Neuronal stem cell (in vitro differentiated cells): ENCODE results near the gene LYST.

Experiments used
- DNase-seq: peaks from one replicate; pipeline ENCODE4 v3.0.0-alpha.2; 2013; ENCODE audit warnings: low spot score
- H2AFZ ChIP-seq: one replicate; pipeline ENCODE4 v1.6.1; 2013; ENCODE audit warnings: mild to moderate bottlenecking, low read length, inconsistent platforms
- H2AK5ac ChIP-seq: 2 replicates; pipeline ENCODE4 v1.6.1; 2013; ENCODE audit warnings: low read depth, mild to moderate bottlenecking, inconsistent platforms, low read length, moderate library complexity, mixed read lengths
- H2BK120ac ChIP-seq: 2 replicates; pipeline ENCODE4 v1.6.1; 2013; ENCODE audit warnings: low read depth, mild to moderate bottlenecking, inconsistent platforms, low read length, moderate library complexity, mixed read lengths
- H2BK12ac ChIP-seq: one replicate; pipeline ENCODE4 v1.6.1; 2013; ENCODE audit warnings: low read length, inconsistent platforms
- H2BK15ac ChIP-seq: 2 replicates; pipeline ENCODE4 v1.6.1; 2013; ENCODE audit warnings: mild to moderate bottlenecking, low read length, inconsistent platforms, mixed read lengths
- H2BK5ac ChIP-seq: one replicate; pipeline ENCODE4 v1.6.1; 2013; ENCODE audit warnings: inconsistent platforms, mild to moderate bottlenecking, low read length, moderate library complexity
- H3K14ac ChIP-seq: one replicate; pipeline ENCODE4 v1.6.1; 2013; ENCODE audit warnings: low read length, inconsistent platforms
- H3K18ac ChIP-seq: 2 replicates; pipeline ENCODE4 v1.6.1; 2013; ENCODE audit warnings: low read length, inconsistent platforms
- H3K23ac ChIP-seq: 2 replicates; pipeline ENCODE4 v1.6.1; 2013; ENCODE audit warnings: low read depth, mild to moderate bottlenecking, mixed read lengths, low read length, inconsistent platforms; ENCODE audit not compliant: poor library complexity
- H3K27ac ChIP-seq: replicated peaks from 3 replicates; pipeline ENCODE4 v1.5.1; 2013; ENCODE audit warnings: low read length, inconsistent platforms
- H3K27me3 ChIP-seq, 3 experiments: 2 replicates each; pipeline ENCODE4 v1.6.1; 2013; ENCODE audit warnings: low read length in 3 of 3, mild to moderate bottlenecking in 2 of 3, inconsistent platforms in 1 of 3, low read depth in 1 of 3, mixed read lengths in 1 of 3, moderate library complexity in 1 of 3; ENCODE audit not compliant: control insufficient read depth in 3 of 3, insufficient read depth in 3 of 3
- H3K36me3 ChIP-seq, 2 donors: replicated peaks in 1 of 2; 2 replicates each; pipeline ENCODE4 v1.6.1; 2013; ENCODE audit warnings: low read length in 2 of 2; ENCODE audit not compliant: control insufficient read depth in 2 of 2, insufficient read depth in 2 of 2
- H3K4ac ChIP-seq: 2 replicates; pipeline ENCODE4 v1.6.1; 2013; ENCODE audit warnings: inconsistent platforms, mild to moderate bottlenecking, low read length, moderate library complexity
- H3K4me1 ChIP-seq, 2 donors: 1 replicate in 1 of 2; 2 replicates in 1 of 2; pipeline ENCODE4 v1.6.1; 2013; ENCODE audit warnings: low read length in 2 of 2, low read depth in 1 of 2; ENCODE audit not compliant: control insufficient read depth in 2 of 2, insufficient read depth in 1 of 2
- H3K4me2 ChIP-seq: one replicate; pipeline ENCODE4 v1.6.1; 2013; ENCODE audit warnings: mild to moderate bottlenecking, low read length, inconsistent platforms; ENCODE audit not compliant: insufficient read depth, poor library complexity, severe bottlenecking
- H3K4me3 ChIP-seq, 2 donors: 2 replicates each; pipeline ENCODE4 v1.5.1; 2013; ENCODE audit warnings: low read length in 2 of 2, mild to moderate bottlenecking in 2 of 2, inconsistent platforms in 1 of 2, moderate library complexity in 1 of 2
- H3K79me1 ChIP-seq: one replicate; pipeline ENCODE4 v1.6.1; 2013; ENCODE audit warnings: low read depth, mild to moderate bottlenecking, inconsistent platforms, low read length, moderate library complexity
- H3K9ac ChIP-seq: one replicate; pipeline ENCODE4 v1.6.1; 2013; ENCODE audit warnings: mild to moderate bottlenecking, low read depth, low read length, inconsistent platforms; ENCODE audit not compliant: poor library complexity
- H3K9me3 ChIP-seq, 2 donors: replicated peaks in 1 of 2; 2 replicates each; pipeline versions ENCODE3 to v1.6.1; 2013; ENCODE audit warnings: low read length in 2 of 2, mild to moderate bottlenecking in 2 of 2, inconsistent platforms in 1 of 2, low read depth in 1 of 2, mixed read lengths in 1 of 2, moderate library complexity in 1 of 2; ENCODE audit not compliant: control insufficient read depth in 2 of 2, insufficient read depth in 1 of 2
- H4K8ac ChIP-seq: one replicate; pipeline ENCODE4 v1.6.1; 2013; ENCODE audit warnings: low read depth, mild to moderate bottlenecking, inconsistent platforms, low read length, moderate library complexity
- H4K91ac ChIP-seq: one replicate; pipeline ENCODE4 v1.6.1; 2013; ENCODE audit warnings: low read length, low read depth, mild to moderate bottlenecking, inconsistent platforms; ENCODE audit not compliant: poor library complexity
- WGBS, 2 donors: extraction: QIAGEN DNeasy Blood & Tissue Kit; methylation state at CpG; one replicate each; pipeline ENCODE4 v1.1.7; 2013; ENCODE audit warnings: missing lambda C conversion rate in 2 of 2, mixed read lengths in 1 of 2; ENCODE audit not compliant: insufficient read length in 2 of 2, insufficient replicate concordance in 1 of 2; ENCODE audit errors: extremely low coverage in 2 of 2; 5-methylcytosine and 5-hydroxymethylcytosine counted together

The LYST gene

DNA sequence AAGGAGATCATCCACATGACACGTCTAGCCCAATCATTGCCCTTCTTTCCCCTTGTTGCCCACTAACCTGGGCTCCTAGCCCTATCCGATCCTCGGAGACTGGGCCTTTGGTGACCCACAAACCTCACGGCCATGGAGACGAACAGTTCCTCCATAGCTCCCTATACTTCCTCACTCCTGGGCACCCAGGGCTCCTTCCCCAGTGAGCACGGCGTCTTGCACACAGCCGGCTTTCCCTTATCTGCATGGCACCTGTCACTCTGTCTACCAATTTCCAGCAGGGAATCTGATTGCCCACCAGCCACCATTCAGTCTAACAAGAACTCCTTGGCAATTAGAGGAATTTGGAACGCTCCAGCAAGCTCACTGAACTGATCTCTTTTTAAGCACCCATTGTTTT, 220.2 kb downstream of the LYST start:
- peaks cover 9 to 28% of the 10 kb centered on the region in 2 donors for H3K4me1 ChIP-seq
- H3K4me3 ChIP-seq = no peak overlapping the region
- H2BK15ac ChIP-seq = no peak overlapping the region
- H3K36me3 ChIP-seq = peaks cover 0 to 7% of the 10 kb centered on the region in 2 donors
- H3K4me2 ChIP-seq = no peak overlapping the region
- H3K27ac ChIP-seq = no peak overlapping the region
- no peak overlapping the region for H2AFZ ChIP-seq
- no peak overlapping the region for H3K14ac ChIP-seq
- H2BK120ac ChIP-seq = no peak overlapping the region
- no peak overlapping the region for H2BK12ac ChIP-seq
- no peak overlapping the region for H2BK5ac ChIP-seq
- no peak overlapping the region for H4K8ac ChIP-seq
- H3K9ac ChIP-seq = no peak overlapping the region
- no peak overlapping the region for H3K4ac ChIP-seq
- no CpG with 5 or more reads among the region's 9 CpGs for WGBS, 2 donors
- no peak overlapping the region for H2AK5ac ChIP-seq
- no peak overlapping the region for H4K91ac ChIP-seq
- DNase-seq = no peak
- peaks cover 0 to 15% (median 11%) of the 10 kb centered on the region in 3 experiments for H3K27me3 ChIP-seq
- no peak overlapping the region for H3K23ac ChIP-seq
- no peak overlapping the region for H3K18ac ChIP-seq
- H3K79me1 ChIP-seq = no peaks in the 10 kb centered on the region
- peaks cover 0 to 9% of the 10 kb centered on the region in 2 donors for H3K9me3 ChIP-seq

DNA sequence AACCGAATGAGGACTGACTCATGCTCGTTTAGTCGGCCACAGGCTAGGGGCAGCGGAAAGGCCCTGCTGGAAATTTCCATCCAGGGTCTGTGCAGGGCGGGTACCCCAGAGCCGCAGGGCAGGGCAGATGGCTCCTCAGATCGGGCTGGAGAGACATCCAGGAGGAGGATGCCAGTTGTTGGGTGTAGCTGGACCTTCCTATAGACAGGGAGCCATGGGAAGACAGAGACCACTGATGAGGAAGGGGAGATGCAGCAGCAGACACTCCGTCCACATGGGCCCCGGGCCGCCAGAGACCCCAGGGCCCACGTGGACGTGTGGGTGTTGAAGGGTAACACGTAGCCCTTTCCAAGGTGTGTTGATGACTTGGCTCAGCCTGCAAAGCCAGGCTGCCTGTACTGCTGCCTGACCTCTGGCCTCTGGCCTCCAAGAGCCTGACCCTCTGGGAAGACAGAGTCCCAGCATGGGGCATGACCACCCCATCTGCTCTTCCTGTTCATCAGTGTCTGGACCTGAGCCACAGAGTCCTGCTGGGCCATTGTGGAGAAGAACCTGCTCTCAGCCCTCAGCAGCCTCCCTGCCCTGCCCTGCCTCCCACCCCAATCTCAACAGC, 221.9 kb downstream of the LYST start:
- Histone ChIP-seq H3K4ac (no peak overlapping the region), H2AK5ac (no peak overlapping the region), H2BK5ac (no peak overlapping the region), H3K18ac (peak overlapping the region; percentile 32), H3K23ac (no peak overlapping the region), H3K4me2 (no peak overlapping the region), H4K8ac (no peak overlapping the region), H2BK120ac (no peak overlapping the region), H3K27me3 (peaks cover 0 to 8% (median 0%) of the 10 kb centered on the region in 3 experiments), H3K9me3 (peaks cover 0 to 6% of the 10 kb centered on the region in 2 donors), H3K36me3 (peaks cover 0 to 7% of the 10 kb centered on the region in 2 donors), H3K27ac (no peak overlapping the region), H4K91ac (no peak overlapping the region), H2AFZ (no peak overlapping the region), H3K4me3 (no peak overlapping the region), H3K9ac (no peak overlapping the region), H3K14ac (no peak overlapping the region), H3K79me1 (no peaks in the 10 kb centered on the region), H2BK12ac (no peak overlapping the region), H2BK15ac (no peak overlapping the region), H3K4me1 (peaks cover 9 to 28% of the 10 kb centered on the region in 2 donors)
- WGBS, 2 donors = no CpG with 5 or more reads among the region's 13 CpGs
- DNase-seq = no peak

DNA sequence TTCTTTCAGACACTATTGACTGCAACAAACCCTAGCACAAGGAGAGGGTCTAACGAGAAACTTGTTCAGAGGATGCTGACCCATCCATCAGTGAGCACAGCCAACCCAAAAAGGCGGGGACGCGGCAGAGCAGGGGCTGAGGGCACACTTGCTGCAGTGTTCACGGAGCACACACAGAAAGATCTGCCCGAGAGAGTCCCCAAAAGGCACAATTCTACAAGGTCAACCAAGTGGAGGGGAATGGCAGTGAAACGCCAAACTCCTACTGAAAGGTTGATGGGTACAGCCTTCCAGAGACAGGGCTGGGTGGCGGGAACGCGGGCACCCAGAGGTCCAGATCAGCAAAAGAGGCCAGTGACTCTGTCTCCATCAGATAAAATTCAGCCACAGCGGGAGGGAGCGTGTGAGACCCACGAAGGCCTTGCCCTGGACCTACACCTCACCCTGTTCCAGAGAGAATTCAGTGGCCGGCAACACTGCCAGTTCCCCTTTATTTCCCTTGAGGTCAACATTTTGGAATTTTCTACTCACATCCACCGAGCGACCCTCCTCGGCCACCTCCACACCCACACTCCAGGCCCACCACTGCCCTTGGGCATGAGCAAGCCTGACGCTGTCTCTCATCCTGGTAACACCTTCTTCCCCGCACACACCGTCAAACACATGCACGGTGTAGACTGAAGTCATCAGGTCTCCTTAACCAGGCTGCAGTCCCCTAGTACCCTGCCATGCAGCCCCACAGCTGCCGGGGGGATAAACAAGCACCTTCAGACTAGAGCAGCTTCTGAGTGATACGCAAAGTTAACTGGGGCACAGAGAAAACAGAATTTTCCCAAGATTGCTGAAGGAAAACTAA, 222.6 kb downstream of the LYST start:
- peaks cover 0 to 7% of the 10 kb centered on the region in 2 donors for H3K36me3 ChIP-seq
- no peak overlapping the region for H2AFZ ChIP-seq
- H3K9ac ChIP-seq = no peak overlapping the region
- H3K18ac ChIP-seq = no peak overlapping the region
- no peak overlapping the region for H2AK5ac ChIP-seq
- DNase-seq = no peak
- peaks cover 0 to 8% (median 0%) of the 10 kb centered on the region in 3 experiments for H3K27me3 ChIP-seq
- no CpG with 5 or more reads among the region's 23 CpGs for WGBS, 2 donors
- H2BK12ac ChIP-seq = no peak overlapping the region
- H2BK120ac ChIP-seq = no peak overlapping the region
- H3K4ac ChIP-seq = no peak overlapping the region
- peak overlapping the region in 1 of 2 donors; percentile 24 for H3K4me3 ChIP-seq
- no peak overlapping the region for H4K8ac ChIP-seq
- H4K91ac ChIP-seq = no peak overlapping the region
- peaks cover 0 to 6% of the 10 kb centered on the region in 2 donors for H3K9me3 ChIP-seq
- H2BK5ac ChIP-seq = no peak overlapping the region
- H3K4me1 ChIP-seq = peaks cover 9 to 28% of the 10 kb centered on the region in 2 donors
- H3K27ac ChIP-seq = no peak overlapping the region
- H3K14ac ChIP-seq = no peak overlapping the region
- no peak overlapping the region for H3K4me2 ChIP-seq
- H3K79me1 ChIP-seq = no peaks in the 10 kb centered on the region
- H2BK15ac ChIP-seq = no peak overlapping the region
- H3K23ac ChIP-seq = no peak overlapping the region

DNA sequence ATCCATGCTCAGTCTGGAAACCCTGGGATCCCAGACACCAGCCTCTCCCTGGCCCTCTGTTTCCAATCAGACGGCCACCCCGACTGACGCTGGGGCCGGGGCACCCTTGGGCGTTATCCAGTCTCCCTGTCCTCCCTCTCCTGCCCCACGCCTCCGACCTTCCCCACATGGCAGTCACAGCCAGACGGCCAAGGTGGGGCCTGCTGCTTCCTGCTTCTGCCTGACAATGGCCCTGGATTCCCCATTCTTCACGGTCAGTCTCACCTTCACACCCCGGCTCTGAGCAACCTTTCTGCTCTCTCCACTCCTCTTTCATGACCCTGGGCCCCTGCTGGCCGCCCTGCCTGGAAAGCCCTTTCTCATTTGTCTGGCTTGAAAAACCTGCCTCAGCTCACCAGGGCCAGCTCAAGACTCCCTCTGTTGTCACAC, 223.7 kb downstream of the LYST start:
- Histone ChIP-seq H3K4me1 (peaks cover 5 to 26% of the 10 kb centered on the region in 2 donors), H2BK15ac (no peak overlapping the region), H4K91ac (no peak overlapping the region), H3K14ac (peak overlapping the region; percentile 22), H2AK5ac (peak overlapping the region; percentile 8), H3K27ac (no peak overlapping the region), H3K9ac (no peak overlapping the region), H3K4me3 (no peak overlapping the region), H3K9me3 (peaks cover 0 to 6% of the 10 kb centered on the region in 2 donors), H4K8ac (no peak overlapping the region), H2BK12ac (no peak overlapping the region), H2BK120ac (no peak overlapping the region), H3K36me3 (peaks cover 0 to 7% of the 10 kb centered on the region in 2 donors), H3K27me3 (peaks cover 0 to 2% (median 0%) of the 10 kb centered on the region in 3 experiments), H3K4ac (no peak overlapping the region), H3K18ac (no peak overlapping the region), H3K79me1 (no peaks in the 10 kb centered on the region), H3K4me2 (no peak overlapping the region), H3K23ac (no peak overlapping the region), H2AFZ (no peak overlapping the region), H2BK5ac (no peak overlapping the region)
- DNase-seq = no peak
- no CpG with 5 or more reads among the region's 11 CpGs for WGBS, 2 donors
